K562 (cell line): ENCODE results near the gene GNGT2. TPM values are rescaled to one million over a fixed set of nuclear protein-coding genes. Genes with fewer than 3 reads are reported as not detected.
A peak's percentile ranks its signal among the peaks of the same experiment; 100 is the strongest.

Source experiments
- FOXJ2 ChIP-seq: fragments of 200-800 bp; sonication (Bioruptor generic); IDR thresholded peaks from 2 replicates; pipeline ENCODE4 v1.6.1; 2016; ENCODE audit warnings: missing genetic modification characterization, missing compliant biosample characterization
- MTF1 ChIP-seq: fragments of 250-450 bp; sonication (Bioruptor Pico); IDR thresholded peaks from 2 replicates; pipeline ENCODE4 v1.9.0; 2021; ENCODE audit warnings: moderate library complexity, mild to moderate bottlenecking, inconsistent platforms, borderline replicate concordance
- NR2F6 ChIP-seq: fragments of 450-650 bp; formaldehyde crosslinking; IDR thresholded peaks from 2 replicates; pipeline ENCODE4 v1.4.0; 2020; ENCODE audit warnings: mild to moderate bottlenecking
- ZNF586 ChIP-seq: fragments of 450-650 bp; formaldehyde crosslinking; conservative IDR thresholded peaks from 2 replicates; pipeline ENCODE4 v1.4.0; 2020; ENCODE audit warnings: mild to moderate bottlenecking, moderate library complexity
- polyA plus RNA-seq, 8 experiments: library from polyadenylated mRNA; depleted of rRNA in 4 of 8; stranded (reverse) in 5 of 8; unstranded in 3 of 8; fragments of >200 nt; fragmentation: Nextera tagmentation in 2 of 8; fragmentation: Illumina TruSeq in 1 of 8; extraction: Ambion mirVana in 2 of 8; extraction: Trizol in 1 of 8; gene quantifications; 2 replicates each; pipeline versions ENCODE4 v1.2.1 to v1.2.3, GENCODE V29; 2011 to 2014; ENCODE audit warnings: inconsistent platforms in 1 of 8, missing spikeins in 1 of 8
- total RNA-seq, 7 experiments: library from RNA; depleted of rRNA in 6 of 7; stranded (reverse); fragments of >200 nt in 6 of 7; fragmentation: Illumina TruSeq in 2 of 7; extraction: Trizol in 2 of 7; gene quantifications; 2 replicates each; pipeline versions ENCODE4 v1.2.1 to v1.2.3, GENCODE V29; 2011 to 2021; ENCODE audit warnings: low replicate concordance in 1 of 7
- TF ChIP-seq, protein P1 (sequence below), 2 experiments: fragments of 450-650 bp; IDR thresholded peaks; 2 replicates each; pipeline ENCODE4 v1.6.1; 2018; ENCODE audit warnings: mild to moderate bottlenecking in 2 of 2, low read depth in 1 of 2; ENCODE audit not compliant: partially characterized antibody in 2 of 2
- TF ChIP-seq, protein P2 (sequence below), 2 experiments: IDR thresholded peaks in 1 of 2; conservative IDR thresholded peaks in 1 of 2; 2 replicates each; pipeline ENCODE4 v1.6.1; 2016; ENCODE audit warnings: low read depth in 2 of 2, mild to moderate bottlenecking in 1 of 2, missing compliant biosample characterization in 1 of 2, missing genetic modification characterization in 1 of 2, moderate library complexity in 1 of 2

The GNGT2 gene
- total and polyA plus RNA-seq, 9 of the 15 experiments (the other 6 are each of a cell fraction or from before 2014, with no cell fraction given): not detected

DNA sequence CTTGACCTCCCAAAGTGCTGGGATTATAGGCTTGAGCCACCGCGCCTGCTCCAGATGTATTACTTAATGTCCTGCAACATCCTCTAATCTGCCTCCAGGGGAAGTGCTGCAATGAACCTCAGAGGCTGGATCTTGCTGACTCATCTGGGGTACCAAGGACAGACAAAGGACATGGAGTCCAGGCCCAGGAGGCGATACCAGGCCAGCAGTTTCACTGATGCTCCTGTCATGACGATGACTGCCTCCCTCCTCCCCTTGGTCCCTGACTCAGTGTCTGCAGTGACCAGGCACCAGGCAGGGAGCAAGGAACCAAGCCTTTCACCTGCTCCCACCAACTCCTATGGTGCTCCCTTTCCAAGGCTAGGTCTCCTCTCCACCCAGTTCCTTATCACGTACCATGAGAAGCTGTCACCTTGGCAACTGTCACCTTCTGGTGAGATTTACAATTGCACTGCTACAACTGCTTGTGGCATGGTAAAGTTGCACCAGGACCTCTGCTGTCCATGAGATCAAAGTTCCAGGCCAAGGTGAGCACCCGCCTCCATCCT, 41.8 kb upstream of the GNGT2 start (continued):
- TF ChIP-seq, protein P1, sequence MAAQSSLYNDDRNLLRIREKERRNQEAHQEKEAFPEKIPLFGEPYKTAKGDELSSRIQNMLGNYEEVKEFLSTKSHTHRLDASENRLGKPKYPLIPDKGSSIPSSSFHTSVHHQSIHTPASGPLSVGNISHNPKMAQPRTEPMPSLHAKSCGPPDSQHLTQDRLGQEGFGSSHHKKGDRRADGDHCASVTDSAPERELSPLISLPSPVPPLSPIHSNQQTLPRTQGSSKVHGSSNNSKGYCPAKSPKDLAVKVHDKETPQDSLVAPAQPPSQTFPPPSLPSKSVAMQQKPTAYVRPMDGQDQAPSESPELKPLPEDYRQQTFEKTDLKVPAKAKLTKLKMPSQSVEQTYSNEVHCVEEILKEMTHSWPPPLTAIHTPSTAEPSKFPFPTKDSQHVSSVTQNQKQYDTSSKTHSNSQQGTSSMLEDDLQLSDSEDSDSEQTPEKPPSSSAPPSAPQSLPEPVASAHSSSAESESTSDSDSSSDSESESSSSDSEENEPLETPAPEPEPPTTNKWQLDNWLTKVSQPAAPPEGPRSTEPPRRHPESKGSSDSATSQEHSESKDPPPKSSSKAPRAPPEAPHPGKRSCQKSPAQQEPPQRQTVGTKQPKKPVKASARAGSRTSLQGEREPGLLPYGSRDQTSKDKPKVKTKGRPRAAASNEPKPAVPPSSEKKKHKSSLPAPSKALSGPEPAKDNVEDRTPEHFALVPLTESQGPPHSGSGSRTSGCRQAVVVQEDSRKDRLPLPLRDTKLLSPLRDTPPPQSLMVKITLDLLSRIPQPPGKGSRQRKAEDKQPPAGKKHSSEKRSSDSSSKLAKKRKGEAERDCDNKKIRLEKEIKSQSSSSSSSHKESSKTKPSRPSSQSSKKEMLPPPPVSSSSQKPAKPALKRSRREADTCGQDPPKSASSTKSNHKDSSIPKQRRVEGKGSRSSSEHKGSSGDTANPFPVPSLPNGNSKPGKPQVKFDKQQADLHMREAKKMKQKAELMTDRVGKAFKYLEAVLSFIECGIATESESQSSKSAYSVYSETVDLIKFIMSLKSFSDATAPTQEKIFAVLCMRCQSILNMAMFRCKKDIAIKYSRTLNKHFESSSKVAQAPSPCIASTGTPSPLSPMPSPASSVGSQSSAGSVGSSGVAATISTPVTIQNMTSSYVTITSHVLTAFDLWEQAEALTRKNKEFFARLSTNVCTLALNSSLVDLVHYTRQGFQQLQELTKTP (IDR thresholded peaks at IDR 0.05; ENCODE audit: low read depth in 1 of 2, partially characterized antibody in 2 of 2): no peak
- no peak for TF ChIP-seq FOXJ2 (tag)
- no peak for TF ChIP-seq ZNF586 (CRISPR knock-in tag)
- TF ChIP-seq, protein P2, sequence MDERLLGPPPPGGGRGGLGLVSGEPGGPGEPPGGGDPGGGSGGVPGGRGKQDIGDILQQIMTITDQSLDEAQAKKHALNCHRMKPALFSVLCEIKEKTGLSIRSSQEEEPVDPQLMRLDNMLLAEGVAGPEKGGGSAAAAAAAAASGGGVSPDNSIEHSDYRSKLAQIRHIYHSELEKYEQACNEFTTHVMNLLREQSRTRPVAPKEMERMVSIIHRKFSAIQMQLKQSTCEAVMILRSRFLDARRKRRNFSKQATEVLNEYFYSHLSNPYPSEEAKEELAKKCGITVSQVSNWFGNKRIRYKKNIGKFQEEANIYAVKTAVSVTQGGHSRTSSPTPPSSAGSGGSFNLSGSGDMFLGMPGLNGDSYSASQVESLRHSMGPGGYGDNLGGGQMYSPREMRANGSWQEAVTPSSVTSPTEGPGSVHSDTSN (CRISPR knock-in tag; IDR thresholded peaks at IDR 0.05; ENCODE audit: low read depth): peak; percentile 51; the same call in 1 of the 2 replicates
- TF ChIP-seq, protein P2 (tag; conservative IDR thresholded peaks at IDR 0.05; ENCODE audit: low read depth): peak; percentile 91
- no peak for TF ChIP-seq MTF1 (CRISPR knock-in tag)
- TF ChIP-seq NR2F6 (CRISPR knock-in tag): no peak
